HCT116 (cell line): ENCODE measurements around the gene TBX2.

ENCODE experiments used
- CEBPB ChIP-seq: IDR thresholded peaks from 2 replicates; pipeline ENCODE4 v1.6.1; 2012; ENCODE audit warnings: low read depth
- CTCF ChIP-seq, 3 experiments: fragments of 200-600 bp in 1 of 3; sonication (generic) in 1 of 3; IDR thresholded peaks in 2 of 3; conservative IDR thresholded peaks in 1 of 3; 2 replicates each; pipeline ENCODE4 v1.5.1; 2012 to 2017; ENCODE audit warnings: low read depth in 2 of 3, low read length in 2 of 3, antibody characterized with exemption in 1 of 3, borderline replicate concordance in 1 of 3, control low read depth in 1 of 3, mild to moderate bottlenecking in 1 of 3, mixed read lengths in 1 of 3, mixed run types in 1 of 3, moderate library complexity in 1 of 3; ENCODE audit not compliant: insufficient read depth in 1 of 3
- EZH2 ChIP-seq: fragments of 200-600 bp; sonication (generic); IDR thresholded peaks from 2 replicates; pipeline ENCODE4 v1.6.1; 2017; ENCODE audit warnings: antibody characterized with exemption, mixed run types
- EZH2phosphoT487 ChIP-seq: fragments of 200-600 bp; IDR thresholded peaks from 2 replicates; pipeline ENCODE4 v1.6.1; 2018; ENCODE audit warnings: antibody characterized with exemption, borderline replicate concordance
- MAX ChIP-seq: IDR thresholded peaks from 2 replicates; pipeline ENCODE4 v1.6.1; 2012
- POLR2A ChIP-seq: IDR thresholded peaks from 2 replicates; pipeline ENCODE4 v1.7.0; 2011; ENCODE audit warnings: borderline replicate concordance; ENCODE audit not compliant: insufficient read depth, insufficient read length; ENCODE audit errors: extremely low read depth
- POLR2AphosphoS5 ChIP-seq: IDR thresholded peaks from 2 replicates; pipeline ENCODE4 v1.6.1; 2011; ENCODE audit warnings: mild to moderate bottlenecking, low read depth, low read length, moderate library complexity
- REST ChIP-seq: IDR thresholded peaks from 2 replicates; pipeline ENCODE4 v1.6.1; 2012; ENCODE audit warnings: low read depth
- SIN3A ChIP-seq: IDR thresholded peaks from 2 replicates; pipeline ENCODE4 v1.6.1; 2012; ENCODE audit warnings: low read depth
- ZNF274 ChIP-seq: fragments of 200-500 bp; sonication (Bioruptor generic); IDR thresholded peaks from 2 replicates; pipeline ENCODE4 v1.6.1; 2014; ENCODE audit warnings: mild to moderate bottlenecking, low read depth, low read length, inconsistent platforms

- TF ChIP-seq POLR2A = no peak
- TF ChIP-seq CTCF (IDR thresholded peaks at IDR 0.05 in 2 of 3, conservative IDR thresholded peaks at IDR 0.05 in 1 of 3; ENCODE audit: borderline replicate concordance in 1 of 3, insufficient read depth in 1 of 3, low read depth in 2 of 3, low read length in 2 of 3) = no peak
- TF ChIP-seq EZH2 = no peak
- no peak for TF ChIP-seq REST
- peak; percentile 33 for TF ChIP-seq POLR2AphosphoS5
- no peak for TF ChIP-seq SIN3A
- TF ChIP-seq CEBPB = no peak
- TF ChIP-seq EZH2phosphoT487 = no peak
- no peak for TF ChIP-seq MAX
- TF ChIP-seq ZNF274 = no peak
These were observed 11.9 kb downstream of the TBX2 start for GRCh38 chr17:61411261-61412142.
